GM19023 (cell line): ENCODE results near the gene SEPTIN3.
"Not testable (repeated sequence)": the region's sequence is repeated elsewhere in the genome, so short reads cannot be mapped to it uniquely, and the experiment has no call there.

Experiments
- ATAC-seq: cut with Tn5 transposase; IDR thresholded peaks from one replicate; pipeline ENCODE4 v1.9.1; 2021; ENCODE audit warnings: mild to moderate bottlenecking, moderate library complexity; ENCODE audit not compliant: unreplicated experiment

The SEPTIN3 gene

DNA sequence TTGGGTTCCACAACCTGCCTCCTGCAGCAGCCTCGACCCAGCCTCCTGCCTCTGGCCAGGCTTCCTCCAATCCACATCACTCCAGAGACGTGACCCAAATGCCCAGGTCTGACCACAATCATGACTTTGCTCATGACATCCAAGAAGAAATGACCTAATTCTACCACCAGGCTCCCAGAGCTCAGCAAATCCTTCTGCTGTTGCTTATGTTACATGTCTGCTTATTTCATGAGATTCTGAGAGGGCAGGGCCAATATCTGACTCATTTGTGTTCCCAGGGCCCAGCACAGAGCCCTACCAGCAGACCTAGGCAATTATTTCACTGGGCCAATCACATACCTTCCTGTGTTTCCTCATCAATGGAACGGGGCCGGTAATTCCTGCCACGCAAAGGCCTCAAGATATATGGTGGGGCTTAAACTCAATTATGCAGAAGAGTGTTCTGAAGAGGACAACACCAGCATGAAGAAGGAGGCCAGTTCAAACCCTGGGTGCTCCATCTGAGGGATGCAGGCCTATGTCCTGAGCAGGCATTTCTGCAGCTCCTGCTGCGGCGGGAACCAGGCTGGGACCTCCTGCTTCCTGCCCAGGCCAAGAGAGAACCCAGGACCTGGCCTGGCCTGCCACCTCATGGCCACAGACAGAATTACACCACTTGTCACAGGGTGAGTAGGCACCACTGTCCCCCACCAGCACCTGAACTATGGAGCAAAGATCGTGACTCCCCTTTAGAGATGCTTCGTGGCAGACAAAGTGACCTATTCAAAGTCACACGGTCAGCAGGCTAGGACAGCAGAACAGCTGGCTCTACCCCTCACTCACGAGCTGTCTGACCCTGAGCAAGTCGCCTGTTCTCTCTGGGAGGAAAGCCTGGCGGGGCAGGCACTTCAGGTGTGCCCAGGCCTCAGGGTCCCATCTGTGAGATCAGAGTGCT lies 28.1 kb upstream of the SEPTIN3 start:
- no peak for ATAC-seq

DNA sequence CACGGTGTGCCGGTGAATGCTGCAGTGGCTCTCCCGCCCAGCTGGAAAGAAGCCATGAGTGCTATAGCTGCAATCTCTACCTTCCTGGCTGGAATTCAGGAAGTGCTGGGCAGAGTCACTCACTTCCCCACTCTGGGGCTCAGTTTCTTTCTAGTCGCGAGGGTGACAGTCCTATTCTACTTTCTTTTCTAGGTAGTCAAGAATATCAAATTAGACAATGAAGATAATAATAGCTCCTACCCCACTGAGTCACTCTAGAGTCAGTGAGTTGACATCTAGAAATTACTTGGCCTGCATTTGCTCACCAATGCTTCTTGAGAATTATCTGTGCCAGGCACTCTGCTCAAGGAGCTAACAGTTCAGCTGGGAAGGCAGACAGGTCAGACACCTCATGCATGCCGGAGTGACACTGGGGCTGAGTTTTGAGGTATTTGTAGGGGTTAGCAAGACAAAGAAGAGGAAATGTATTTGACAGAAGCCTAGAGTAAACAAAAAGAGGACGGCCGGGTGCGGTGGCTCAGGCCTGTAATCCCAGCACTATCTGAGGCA lies 25.5 kb upstream of the SEPTIN3 start:
- no peak for ATAC-seq

DNA sequence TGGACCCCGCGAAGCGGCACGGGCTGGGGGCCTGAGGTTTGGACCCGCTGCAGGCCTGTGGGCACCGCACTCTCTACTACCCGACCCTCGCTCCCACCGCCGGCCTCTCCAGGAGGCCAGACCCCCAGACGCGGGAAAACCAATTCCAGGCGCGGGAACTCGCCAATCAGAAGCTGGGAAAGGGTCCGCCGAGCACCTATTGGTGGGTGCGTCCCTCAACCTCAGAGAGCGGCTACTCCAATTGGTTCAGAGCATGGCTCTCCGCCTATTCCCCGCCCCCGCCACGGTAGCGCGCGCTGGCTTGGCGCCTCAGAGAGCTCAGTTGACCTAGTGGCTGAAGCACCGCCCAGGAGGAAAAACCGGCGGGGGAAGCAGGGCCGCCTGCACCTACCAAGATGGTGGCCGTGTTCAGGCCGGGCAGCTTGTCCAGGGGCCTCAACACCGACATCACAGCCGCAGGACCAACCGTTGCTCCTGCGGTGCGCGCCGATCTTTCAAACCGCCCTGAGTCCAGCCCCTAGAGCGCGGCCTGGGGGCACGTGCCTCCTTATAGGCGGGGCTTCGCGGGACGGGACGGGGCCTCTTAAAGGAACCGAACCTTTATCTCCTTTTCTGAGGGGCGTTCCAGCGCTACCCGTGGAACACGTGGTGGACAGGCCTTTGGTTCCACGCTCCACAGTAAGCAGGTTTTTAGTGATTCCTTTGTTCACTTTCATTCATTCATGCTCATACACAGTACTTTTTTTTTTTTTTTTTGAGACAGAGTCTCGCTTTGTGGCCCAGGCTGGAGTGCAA lies 22.4 kb upstream of the SEPTIN3 start, which contains the start of gene CENPM:
TSS of gene CENPM (minus strand) at position 524 of the 795 bp plus-strand sequence. CDS start at position 448, 76 bp downstream.
- peak; percentile 87 for ATAC-seq

DNA sequence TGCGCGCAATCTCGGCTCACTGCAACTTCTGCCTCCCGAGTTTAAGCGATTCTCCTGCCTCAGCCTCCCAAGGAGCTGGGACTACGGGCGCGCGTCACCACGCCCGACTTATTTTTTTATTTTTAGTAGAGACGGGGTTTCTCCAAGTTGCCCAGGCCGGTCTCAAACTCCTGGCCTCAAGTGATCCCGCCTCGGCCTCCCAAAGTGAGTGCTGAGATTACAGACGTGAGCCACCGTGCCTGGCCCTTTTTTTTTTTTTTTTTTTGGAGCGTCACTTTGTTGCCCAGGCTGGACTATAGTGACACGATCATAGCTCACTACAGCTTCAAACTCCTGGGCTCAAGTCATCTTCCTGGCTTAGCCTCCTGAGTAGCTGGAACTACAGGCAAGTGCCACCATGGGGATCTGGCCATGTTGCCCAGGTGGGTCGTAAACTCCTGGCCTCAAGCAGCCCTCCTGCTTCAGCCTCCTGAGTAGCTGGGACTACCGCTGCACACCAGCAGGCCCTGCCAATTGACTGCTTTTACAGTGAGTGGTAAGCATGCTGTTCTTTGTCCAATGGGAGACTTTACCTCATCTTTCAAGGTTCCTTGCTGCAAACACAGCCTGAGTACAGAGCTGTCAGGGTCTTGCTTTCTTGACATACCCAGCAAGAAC lies 21.7 kb upstream of the SEPTIN3 start:
- no peak for ATAC-seq

DNA sequence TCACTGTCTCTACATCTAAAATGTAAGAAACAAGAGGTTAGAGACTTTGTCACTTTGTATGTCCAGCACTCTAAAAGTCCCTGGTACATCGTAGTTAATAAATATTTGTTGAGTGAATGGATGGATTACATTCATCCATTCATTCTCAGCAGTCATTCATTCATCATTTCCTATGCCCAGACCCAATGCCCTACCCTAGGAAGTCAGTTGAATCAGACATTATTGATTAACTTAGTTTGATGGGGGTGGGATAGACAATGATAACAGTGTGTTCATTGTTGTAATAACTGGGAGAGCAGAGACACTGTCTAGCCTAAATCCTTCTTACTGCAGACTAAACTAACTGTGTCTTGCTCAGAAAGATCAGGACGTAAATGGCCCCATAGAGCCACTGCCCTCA lies 21.1 kb upstream of the SEPTIN3 start:
- ATAC-seq, result no peak

DNA sequence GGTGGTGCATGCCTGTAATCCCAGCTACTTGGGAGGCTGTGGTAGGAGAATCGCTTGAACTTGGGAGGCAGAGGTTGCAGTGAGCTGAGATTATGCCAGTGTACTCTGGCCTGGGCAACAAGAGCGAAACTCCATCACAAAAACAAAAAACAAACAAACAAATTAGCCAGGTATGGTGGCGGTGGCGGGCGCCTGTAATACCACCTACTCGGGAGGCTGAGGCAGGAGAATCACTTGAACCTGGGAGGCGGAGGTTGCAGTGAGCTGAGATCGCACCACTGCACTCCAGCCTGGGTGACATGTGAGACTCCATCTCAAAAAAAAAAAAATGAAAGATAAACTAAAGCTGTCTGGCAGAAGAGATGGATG lies 20.3 kb upstream of the SEPTIN3 start:
- not testable (repeated sequence) for ATAC-seq

DNA sequence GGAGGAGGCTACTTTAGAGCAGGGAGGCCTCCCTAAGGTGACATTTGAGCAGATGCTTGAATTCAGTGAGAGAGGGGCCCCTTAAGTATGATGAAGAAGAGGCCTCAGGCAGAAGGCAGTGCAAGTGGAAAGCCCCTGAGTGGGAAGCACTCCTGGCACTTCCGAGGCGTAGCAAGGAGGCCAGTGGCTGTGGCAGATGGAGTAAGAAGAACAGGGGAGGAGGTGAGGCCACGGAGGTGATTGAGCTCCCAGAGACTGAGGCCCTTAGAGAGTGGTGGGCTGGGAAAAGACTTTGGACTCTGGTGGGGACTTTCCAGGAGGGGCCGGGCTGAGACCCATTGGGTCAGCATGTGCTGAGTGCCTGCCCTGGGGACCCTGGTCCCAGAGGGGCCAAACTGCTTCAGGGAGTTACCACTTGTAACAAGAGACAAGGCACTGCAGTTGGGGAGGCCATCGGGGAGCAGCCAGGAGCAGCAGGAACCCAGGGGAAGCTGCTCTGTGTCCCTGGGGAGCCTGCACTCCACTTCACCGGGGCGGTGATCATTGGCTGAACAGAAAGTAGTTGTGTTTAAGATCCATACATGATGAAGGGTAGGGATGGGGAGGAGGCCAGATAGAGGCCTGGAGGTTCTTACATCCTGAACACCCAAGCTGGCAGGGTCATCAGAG lies 19.8 kb upstream of the SEPTIN3 start:
- ATAC-seq, result no peak

DNA sequence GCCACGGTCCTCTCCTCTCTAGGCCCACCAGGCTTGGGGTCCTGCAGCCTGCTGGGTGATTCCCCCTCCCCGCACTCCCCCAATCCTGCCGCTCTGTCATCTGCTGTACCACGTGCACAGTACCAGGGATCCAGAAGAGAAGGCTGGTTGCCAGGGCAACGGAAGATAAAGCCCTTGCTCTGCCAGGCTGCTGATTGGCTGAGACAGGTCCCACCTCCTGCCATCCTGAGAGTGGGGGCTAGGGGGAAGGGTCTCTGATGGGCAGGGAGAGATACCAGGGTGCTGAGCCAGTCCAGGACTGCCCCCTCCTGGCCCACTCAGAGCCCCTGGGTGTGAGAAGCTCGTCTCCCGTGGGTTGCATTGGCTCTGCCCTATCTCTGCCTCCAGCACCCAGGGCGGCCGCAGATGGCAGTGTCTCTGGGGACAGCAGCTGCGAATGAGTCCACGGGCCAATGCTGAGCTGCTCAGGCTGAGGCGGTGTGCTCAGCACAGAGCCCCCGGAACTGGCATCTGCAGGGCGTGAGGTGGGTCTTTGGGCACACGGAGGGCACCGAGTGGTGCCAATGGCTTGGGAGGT lies 17.3 kb upstream of the SEPTIN3 start, which contains the start of gene SMIM45:
TSS of gene SMIM45 (plus strand) at position 253 of the 577 bp plus-strand sequence.
- ATAC-seq, result no peak

DNA sequence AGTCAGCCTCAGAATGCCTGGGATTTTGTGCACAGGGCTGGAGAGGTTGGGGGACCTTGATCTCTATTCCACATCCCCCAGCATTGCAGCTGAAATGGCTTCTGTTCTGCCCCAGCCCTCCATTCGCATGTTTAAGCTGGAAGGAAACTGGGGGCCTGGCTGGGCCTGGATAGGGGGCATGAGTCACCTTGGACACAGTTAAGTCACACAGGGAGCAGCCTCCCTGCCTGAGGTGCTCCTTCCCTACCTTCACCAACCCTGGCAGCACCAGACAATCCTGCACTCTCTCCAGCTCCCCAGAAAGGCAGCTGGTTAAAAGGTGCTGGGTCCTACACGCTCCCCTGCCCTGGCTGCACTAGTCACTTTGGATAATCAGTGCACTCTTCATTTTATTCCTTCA lies 16.5 kb upstream of the SEPTIN3 start:
- ATAC-seq, result no peak

DNA sequence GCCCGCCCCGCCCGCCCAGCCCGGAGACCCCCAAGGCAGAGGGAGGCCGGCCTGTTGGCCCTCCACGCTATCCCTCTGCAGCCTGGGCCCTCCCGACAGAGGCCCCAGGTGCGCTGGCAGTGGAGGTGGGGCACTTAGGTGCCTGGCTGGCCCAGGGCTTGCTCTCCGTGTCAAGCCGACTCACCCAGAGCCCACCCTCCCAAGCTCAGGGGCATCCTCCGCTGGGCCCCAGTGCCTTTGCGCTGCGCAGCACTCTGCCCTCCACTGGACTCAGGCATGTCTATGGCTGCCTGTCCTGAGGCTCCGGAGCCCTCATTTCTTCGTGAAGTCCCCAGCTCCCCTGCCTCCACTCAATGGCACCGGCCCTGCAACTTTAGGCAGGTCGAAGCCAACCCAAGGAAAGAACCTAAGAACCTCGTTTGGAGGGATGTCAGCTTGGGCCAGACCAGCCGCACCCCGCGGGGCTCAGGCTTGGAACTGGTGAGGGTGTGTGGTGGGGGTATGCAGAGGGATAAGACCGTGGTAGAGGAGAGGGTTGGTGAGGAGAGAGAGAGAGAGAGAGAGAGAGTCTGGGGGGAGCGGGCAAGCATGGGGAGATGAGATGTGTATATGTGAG lies 11.2 kb upstream of the SEPTIN3 start:
- no peak for ATAC-seq

DNA sequence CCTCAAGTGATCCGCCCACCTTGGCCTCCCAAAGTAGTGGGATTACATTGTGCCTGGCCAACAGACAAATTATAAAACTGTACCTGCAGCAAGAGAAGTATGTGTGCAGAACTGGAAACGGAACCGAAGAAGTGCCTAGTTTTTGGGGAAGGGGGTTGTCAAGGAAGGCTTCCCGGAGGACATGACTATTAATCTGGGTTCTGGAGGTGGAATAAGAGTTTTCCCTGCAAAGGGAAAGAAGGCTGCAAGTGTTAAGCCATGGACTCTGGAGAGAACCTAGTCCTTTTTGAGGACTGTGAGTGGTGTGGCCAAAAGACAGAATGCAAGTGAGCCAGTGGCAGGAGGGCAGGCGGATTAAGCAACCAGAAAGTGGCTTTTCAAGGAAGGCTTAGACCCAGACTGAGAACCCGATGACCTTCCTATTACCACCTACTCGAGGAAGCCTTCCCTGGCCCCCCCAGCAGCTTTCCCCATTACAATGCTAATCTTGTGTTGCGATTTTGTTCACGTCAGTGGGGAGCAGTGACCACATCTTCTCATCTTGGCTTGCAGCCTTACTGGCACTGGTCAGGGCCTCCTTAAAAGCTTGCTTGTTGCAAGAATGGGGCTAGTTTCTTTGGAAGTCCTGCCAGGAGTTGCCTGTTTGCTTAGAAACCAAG lies 5.7 kb upstream of the SEPTIN3 start:
- ATAC-seq, result no peak

DNA sequence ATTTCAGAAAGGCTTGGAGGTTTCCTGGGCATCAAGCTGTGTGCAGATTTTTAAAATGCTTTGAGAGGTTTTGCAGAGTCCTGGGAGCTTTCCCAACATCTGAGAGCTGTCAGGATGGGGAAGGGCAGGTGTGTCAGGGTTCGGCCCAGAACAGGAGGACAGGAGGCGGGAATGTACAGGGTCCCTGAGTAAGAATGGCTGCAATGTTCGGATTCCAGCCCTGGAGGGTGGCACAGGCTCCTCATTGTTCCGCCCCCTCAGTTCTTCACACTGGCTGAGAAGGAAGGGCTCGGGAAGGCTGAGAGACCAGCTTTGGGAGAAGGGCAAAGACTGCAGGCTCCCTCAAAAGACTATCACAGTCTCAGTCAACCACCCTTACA lies 5.1 kb upstream of the SEPTIN3 start:
- no peak for ATAC-seq

DNA sequence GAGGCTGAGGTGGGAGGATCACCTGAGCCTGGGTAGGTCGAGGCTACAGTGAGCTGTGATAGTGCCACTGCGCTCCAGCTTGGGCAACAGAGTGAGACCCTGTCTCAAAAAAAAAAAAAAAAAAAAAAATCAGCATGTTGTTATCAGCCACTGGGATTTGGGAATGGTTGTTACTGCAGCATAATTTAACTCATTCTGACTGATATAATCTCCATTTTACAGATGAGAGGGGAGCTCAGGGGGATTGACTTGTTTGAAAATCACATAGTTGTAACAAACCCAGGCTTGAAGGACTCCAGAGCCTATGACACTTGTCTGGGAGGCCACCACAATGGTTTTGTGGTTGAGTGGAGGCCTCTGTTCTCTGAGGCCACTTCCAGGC lies 3.0 kb upstream of the SEPTIN3 start:
- no peak for ATAC-seq

DNA sequence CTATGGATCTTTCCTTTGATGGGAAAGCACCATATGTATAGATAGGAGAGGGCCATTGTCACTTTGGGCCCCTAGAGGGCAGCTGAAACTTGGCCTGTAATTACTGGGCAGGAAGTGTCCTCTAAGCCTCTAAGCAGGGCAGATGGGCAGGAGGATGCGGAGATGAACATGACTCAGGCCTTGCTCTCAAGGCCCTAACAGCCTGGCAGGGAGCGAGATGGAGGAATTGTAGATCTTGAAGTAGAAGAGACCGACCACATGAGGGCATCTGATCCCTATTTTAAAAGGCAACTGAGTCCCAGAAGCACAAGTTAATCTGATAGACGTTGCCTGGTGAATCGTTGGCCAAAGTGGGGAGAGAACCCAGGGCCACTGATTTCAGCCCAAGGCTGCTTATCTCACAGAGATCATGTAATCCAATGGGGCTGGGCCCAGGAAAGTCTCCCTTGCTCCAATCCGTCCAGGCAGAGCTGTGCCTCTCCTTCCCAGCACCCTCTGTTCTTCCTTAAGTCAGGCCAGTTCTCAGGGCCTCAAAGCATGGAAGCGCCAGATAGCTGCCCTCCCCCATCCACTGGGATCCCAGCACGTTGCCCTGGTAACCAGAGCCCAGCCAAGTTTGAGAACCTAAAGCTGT lies 2.5 kb upstream of the SEPTIN3 start:
- ATAC-seq, result no peak

DNA sequence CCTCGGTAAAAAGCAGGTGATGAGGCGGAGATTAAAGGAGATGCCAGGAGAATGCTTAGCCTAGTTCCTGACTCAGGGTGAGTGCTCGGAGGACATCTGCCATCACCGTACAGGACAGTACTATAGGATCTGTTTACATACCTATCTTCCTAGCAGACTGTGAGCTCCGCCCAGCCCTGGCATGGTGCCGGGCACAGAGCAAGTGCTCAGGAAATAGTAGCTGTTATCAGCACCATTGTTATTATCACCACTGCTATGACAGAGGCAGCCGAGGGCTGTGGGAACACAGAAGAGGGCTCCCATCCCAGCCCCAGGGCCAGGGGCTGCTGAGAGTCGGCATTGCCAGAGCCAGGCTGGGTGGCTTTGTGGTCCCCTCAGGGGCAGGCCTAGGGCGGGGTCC lies 642 bp upstream of the SEPTIN3 start:
- no peak for ATAC-seq

DNA sequence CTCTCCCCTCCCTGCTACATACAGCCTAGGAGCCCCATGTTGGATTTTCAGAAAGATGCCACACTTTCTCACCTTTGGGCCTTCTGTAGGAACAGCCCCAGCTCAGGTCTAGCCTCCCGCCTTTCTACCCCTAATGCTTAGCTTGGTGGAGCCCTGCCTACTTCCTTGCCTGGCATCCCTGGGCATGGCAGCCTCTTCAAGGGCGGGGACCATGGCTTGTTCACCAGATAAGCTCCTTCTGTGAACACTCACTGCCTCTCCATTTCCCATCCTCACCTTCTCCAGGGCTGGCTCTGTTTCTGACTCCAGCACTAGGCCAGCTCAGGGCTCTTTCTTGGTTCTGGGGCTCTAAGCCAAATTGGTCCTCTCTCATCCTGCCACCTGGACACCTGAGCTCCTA lies 1.4 kb downstream of the SEPTIN3 start:
- ATAC-seq, result no peak

DNA sequence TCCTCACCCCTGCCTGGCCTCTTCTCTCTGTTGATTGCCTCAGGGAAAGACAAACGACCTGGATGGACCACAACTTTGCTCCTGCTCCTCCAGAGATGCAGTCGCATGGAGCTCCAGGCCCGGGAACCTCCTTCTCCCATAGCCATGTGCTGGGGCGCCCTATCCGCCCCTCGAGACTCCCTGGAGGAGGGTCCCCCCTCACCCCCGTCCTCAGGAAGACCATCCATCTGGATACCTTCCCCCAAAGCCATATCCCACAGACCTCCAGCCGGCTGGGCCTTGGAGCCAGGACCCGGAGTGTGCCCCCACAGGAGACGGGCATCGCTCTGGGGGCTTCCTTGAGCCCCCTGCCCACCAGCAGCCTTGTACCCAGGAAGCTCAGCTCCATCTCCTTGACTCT lies 2.2 kb downstream of the SEPTIN3 start:
- ATAC-seq, result no peak

DNA sequence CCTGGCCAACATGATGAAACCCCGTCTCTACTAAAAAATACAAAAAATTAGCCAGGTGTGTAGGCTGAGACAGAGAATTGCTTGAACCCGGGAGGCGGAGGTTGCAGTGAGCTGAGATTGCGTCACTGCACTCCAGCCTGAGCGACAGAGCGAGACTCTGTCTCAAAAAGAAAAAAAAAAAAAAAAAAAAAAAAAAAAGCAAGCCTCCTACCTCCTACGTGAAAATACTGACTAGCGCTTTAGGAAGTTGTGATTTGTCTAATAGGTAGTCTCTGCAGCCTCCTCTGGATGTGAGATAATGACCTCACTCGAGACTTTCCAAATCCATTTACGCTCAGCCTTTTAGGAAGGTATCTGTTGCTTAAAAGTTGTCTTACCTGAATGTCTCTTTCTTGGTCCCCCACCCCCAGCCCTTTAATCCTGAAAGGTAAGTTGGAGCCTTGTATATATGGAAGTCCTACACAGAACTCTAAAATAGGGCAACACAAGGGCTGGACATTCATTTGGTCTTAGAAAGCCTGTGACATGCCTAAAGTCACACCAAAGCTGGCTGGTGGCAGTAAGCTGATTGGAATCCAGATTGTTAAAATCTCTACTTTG lies 5.5 kb downstream of the SEPTIN3 start:
- ATAC-seq, result no peak
